Neural crest cell (in vitro differentiated cells): ENCODE data around the gene KLF5. TPM values are rescaled to one million over a fixed set of nuclear protein-coding genes. Genes with fewer than 3 reads are reported as not detected.

Source experiments
- DNase-seq: peaks from one replicate; pipeline ENCODE4 v3.0.0; 2021; ENCODE audit warnings: low read depth, mixed read lengths, low spot score
- H3K27ac Mint-ChIP-seq: one replicate; pipeline ENCODE4 v1.8.0; 2021; ENCODE audit warnings: mild to moderate bottlenecking, mixed read lengths; ENCODE audit not compliant: unreplicated experiment
- H3K27me3 Mint-ChIP-seq: 2 replicates; pipeline ENCODE4 v1.8.0; 2021; ENCODE audit warnings: low read depth, mild to moderate bottlenecking, mixed read lengths
- H3K36me3 Mint-ChIP-seq: 2 replicates; pipeline ENCODE4 v1.8.0; 2021; ENCODE audit warnings: low read depth, mild to moderate bottlenecking, mixed read lengths
- H3K4me1 Mint-ChIP-seq: 2 replicates; pipeline ENCODE4 v1.8.0; 2021; ENCODE audit warnings: mixed read lengths
- H3K4me3 Mint-ChIP-seq: one replicate; pipeline ENCODE4 v1.8.0; 2021; ENCODE audit warnings: mild to moderate bottlenecking, mixed read lengths
- H3K9me3 Mint-ChIP-seq: 2 replicates; pipeline ENCODE4 v1.8.0; 2021; ENCODE audit warnings: mixed read lengths
- CTCF ChIP-seq: fragments of 200-600 bp; sonication (generic); conservative IDR thresholded peaks from 2 replicates; pipeline ENCODE4 v1.5.0; 2021; ENCODE audit warnings: antibody characterized with exemption, mild to moderate bottlenecking
- total RNA-seq: library from RNA; stranded (reverse); gene quantifications from 2 replicates; pipeline ENCODE4 v1.2.1, GENCODE V29; 2021

Gene KLF5
- total RNA-seq, 1 donor from 2014 or later: 0.44 TPM

GRCh38 chr13:73034901-73035300 is 23.9 kb upstream of the KLF5 start:
- Mint-ChIP-seq H3K27me3 (no peaks in the 10 kb centered on the region), H3K4me1 (no peaks in the 10 kb centered on the region), H3K27ac (no peak overlapping the region), H3K4me3 (no peak overlapping the region), H3K9me3 (no peaks in the 10 kb centered on the region), H3K36me3 (no peaks in the 10 kb centered on the region)
- no peak for DNase-seq
- TF ChIP-seq CTCF: no peak

- Mint-ChIP-seq H3K4me3 (no peak overlapping the region), H3K9me3 (no peaks in the 10 kb centered on the region), H3K4me1 (no peaks in the 10 kb centered on the region), H3K27me3 (no peaks in the 10 kb centered on the region), H3K36me3 (no peaks in the 10 kb centered on the region), H3K27ac (no peak overlapping the region)
- no peak for TF ChIP-seq CTCF
- no peak for DNase-seq
Measured at GRCh38 chr13:73035660-73036059, 23.1 kb upstream of the KLF5 start.

GRCh38 chr13:73036566-73036965 is 22.2 kb upstream of the KLF5 start:
- no peaks in the 10 kb centered on the region for H3K27me3 Mint-ChIP-seq

GRCh38 chr13:73038064-73038463 is 20.7 kb upstream of the KLF5 start:
- no peak for TF ChIP-seq CTCF
- Mint-ChIP-seq H3K9me3 (no peaks in the 10 kb centered on the region), H3K27ac (no peak overlapping the region), H3K4me3 (no peak overlapping the region), H3K27me3 (no peaks in the 10 kb centered on the region), H3K4me1 (no peaks in the 10 kb centered on the region), H3K36me3 (no peaks in the 10 kb centered on the region)
- DNase-seq: no peak

More at GRCh38 chr13:73036566-73036965, 22.2 kb upstream of the KLF5 start:
- no peak for DNase-seq
- no peak for TF ChIP-seq CTCF
- Mint-ChIP-seq H3K27ac (no peak overlapping the region), H3K4me1 (no peaks in the 10 kb centered on the region), H3K4me3 (no peak overlapping the region), H3K36me3 (no peaks in the 10 kb centered on the region), H3K9me3 (no peaks in the 10 kb centered on the region)

- no peak for DNase-seq
- H3K9me3 Mint-ChIP-seq: no peaks in the 10 kb centered on the region
- H3K36me3 Mint-ChIP-seq: no peaks in the 10 kb centered on the region
- no peak overlapping the region for H3K27ac Mint-ChIP-seq
- no peaks in the 10 kb centered on the region for H3K27me3 Mint-ChIP-seq
- no peaks in the 10 kb centered on the region for H3K4me1 Mint-ChIP-seq
- no peak overlapping the region for H3K4me3 Mint-ChIP-seq
- TF ChIP-seq CTCF: no peak
Measured at GRCh38 chr13:73039201-73040108, 19.4 kb upstream of the KLF5 start.
